K562 (cell line): ENCODE measurements around the gene INHBC. TPM values are rescaled to one million over a fixed set of nuclear protein-coding genes. Genes with fewer than 3 reads are reported as not detected.
A peak's percentile ranks its signal among the peaks of the same experiment; 100 is the strongest.

Experiments
- ATAC-seq: fragments of 200-7000 bp; cut with Tn5 transposase; 3 replicates; pipeline ENCODE4 v1.9.1; 2020; ENCODE audit warnings: moderate library complexity
- BruUV-seq: library from RNA; stranded (reverse); fragments of 400-500 nt; replicated peaks from 2 replicates; lab custom pipeline; 2021; lab: Mats Ljungman, UMichigan
- CTCF ChIA-PET: fragments of 300-600 bp; formaldehyde crosslinking; extraction: SDS; loops from one replicate; lab custom pipeline; 2021; ENCODE audit warnings: low intra/inter-chr PET ratio; lab: Yijun Ruan, JAX
- POLR2A ChIA-PET: fragments of 300-600, 350-650 bp; sonication (Branson Sonifier 250); formaldehyde crosslinking; extraction: SDS; loops from one replicate; lab custom pipeline; 2021; ENCODE audit warnings: antibody characterized with exemption, inconsistent platforms; lab: Yijun Ruan, JAX
- DNase-seq, 4 experiments: peaks; one replicate each; pipeline versions ENCODE4 v3.0.0 to v3.0.0-alpha.2; 2011 to 2018; ENCODE audit warnings: low spot score in 3 of 4, mixed read lengths in 3 of 4; ENCODE audit errors: extremely low read depth in 1 of 4
- FAIRE-seq: peaks from 2 replicates; lab custom pipeline; 2011; peaks lifted over from hg19 to GRCh38; lab: Jason Lieb, UNC
- H2AFZ ChIP-seq: 2 replicates; pipeline ENCODE4 v1.6.0; 2011; ENCODE audit warnings: low read depth, low read length, control low read depth, inconsistent platforms
- H3K27ac ChIP-seq: fragments of 200-600 bp; 3 replicates; pipeline ENCODE4 v1.8.0; 2011; ENCODE audit warnings: low read depth, mild to moderate bottlenecking, control low read depth, inconsistent platforms, low read length, moderate library complexity, mixed read lengths; ENCODE audit errors: extremely low read depth
- H3K27me3 ChIP-seq, 2 experiments: fragments of 300-600 bp in 1 of 2; 2 replicates in 1 of 2; 3 replicates in 1 of 2; pipeline versions ENCODE4 v1.6.0 to v1.8.0; 2011; ENCODE audit warnings: inconsistent platforms in 2 of 2, low read length in 2 of 2, mild to moderate bottlenecking in 1 of 2, mixed read lengths in 1 of 2, moderate library complexity in 1 of 2; ENCODE audit not compliant: control insufficient read depth in 2 of 2, insufficient read depth in 2 of 2
- H3K36me3 ChIP-seq: fragments of 300-600 bp; 3 replicates; pipeline ENCODE4 v1.8.0; 2011; ENCODE audit warnings: mild to moderate bottlenecking, low read length, inconsistent platforms; ENCODE audit not compliant: control insufficient read depth, insufficient read depth
- H3K4me1 ChIP-seq, 2 experiments: fragments of 200-600 bp in 1 of 2; replicated peaks in 1 of 2; 2 replicates in 1 of 2; 3 replicates in 1 of 2; pipeline versions ENCODE4 v1.5.1 to v1.8.0; 2011; ENCODE audit warnings: inconsistent platforms in 2 of 2, low read length in 2 of 2, mild to moderate bottlenecking in 1 of 2, mixed read lengths in 1 of 2, moderate library complexity in 1 of 2; ENCODE audit not compliant: control insufficient read depth in 2 of 2, insufficient read depth in 2 of 2
- H3K4me2 ChIP-seq: 2 replicates; pipeline ENCODE4 v1.6.1; 2011; ENCODE audit warnings: low read length, control low read depth, inconsistent platforms, mixed read lengths; ENCODE audit not compliant: insufficient read depth
- H3K4me3 ChIP-seq: fragments of 200-600 bp; sonication (generic), shearing (Covaris generic); 2 replicates; pipeline ENCODE4 v1.5.1; 2016; ENCODE audit warnings: control low read depth, inconsistent platforms
- H3K79me2 ChIP-seq: fragments of 200-600 bp; 3 replicates; pipeline ENCODE4 v1.8.0; 2011; ENCODE audit warnings: low read length, inconsistent platforms; ENCODE audit not compliant: control insufficient read depth, insufficient read depth
- H3K9ac ChIP-seq, 2 experiments: 2 replicates each; pipeline versions ENCODE4 v1.6.0 to v1.6.1; 2011; ENCODE audit warnings: low read depth in 2 of 2, low read length in 2 of 2, control low read depth in 1 of 2, inconsistent platforms in 1 of 2, mild to moderate bottlenecking in 1 of 2, mixed read lengths in 1 of 2; ENCODE audit not compliant: insufficient read depth in 1 of 2
- H3K9me1 ChIP-seq: one replicate; pipeline ENCODE4 v1.6.0; 2011; ENCODE audit warnings: inconsistent platforms, mild to moderate bottlenecking, low read length, moderate library complexity; ENCODE audit not compliant: control insufficient read depth, insufficient read depth
- H3K9me3 ChIP-seq: replicated peaks from 2 replicates; pipeline ENCODE4 v1.5.1; 2011; ENCODE audit warnings: low read depth, low read length, inconsistent platforms; ENCODE audit not compliant: control insufficient read depth, insufficient read depth
- H4K20me1 ChIP-seq: replicated peaks from 2 replicates; pipeline ENCODE4 v1.6.1; 2011; ENCODE audit warnings: low read length, inconsistent platforms, mixed read lengths; ENCODE audit not compliant: control insufficient read depth, insufficient read depth
- CBX2 ChIP-seq: fragments of 200-600 bp; sonication (generic); IDR thresholded peaks from one replicate; pipeline ENCODE4 v1.6.1; 2012; ENCODE audit warnings: mild to moderate bottlenecking, low read length, inconsistent platforms; ENCODE audit not compliant: insufficient read depth, poor library complexity, severe bottlenecking
- EHMT2 ChIP-seq: fragments of 450-650 bp; IDR thresholded peaks from 2 replicates; pipeline ENCODE4 v1.6.1; 2018; ENCODE audit warnings: antibody characterized with exemption
- ELF4 ChIP-seq: fragments of 450-650 bp; formaldehyde crosslinking; IDR thresholded peaks from 2 replicates; pipeline ENCODE4 v1.4.0; 2022; ENCODE audit warnings: missing genetic modification characterization
- EWSR1 ChIP-seq: fragments of 450-650 bp; IDR thresholded peaks from 2 replicates; pipeline ENCODE4 v1.6.1; 2018; ENCODE audit warnings: borderline replicate concordance, mild to moderate bottlenecking, low read depth, moderate library complexity; ENCODE audit not compliant: partially characterized antibody
- GATA2 ChIP-seq: sonication (generic); formaldehyde crosslinking; IDR thresholded peaks from 2 replicates; pipeline ENCODE4 v1.4.0; 2020; ENCODE audit warnings: mild to moderate bottlenecking, missing genetic modification reagents
- ILK ChIP-seq: fragments of 450-650 bp; IDR thresholded peaks from 2 replicates; pipeline ENCODE4 v1.6.1; 2016; ENCODE audit warnings: missing genetic modification characterization, low read depth, mild to moderate bottlenecking, missing compliant biosample characterization, moderate library complexity, borderline replicate concordance
- KDM1A ChIP-seq, 2 experiments: fragments of 450-650 bp; IDR thresholded peaks; 2 replicates each; pipeline ENCODE4 v1.6.1; 2016; ENCODE audit warnings: mild to moderate bottlenecking in 2 of 2
- MED1 ChIP-seq: sonication (generic); formaldehyde crosslinking; IDR thresholded peaks from 2 replicates; pipeline ENCODE4 v1.8.1; 2023; ENCODE audit warnings: missing genetic modification reagents, borderline replicate concordance
- MIER1 ChIP-seq: fragments of 450-650 bp; IDR thresholded peaks from 2 replicates; pipeline ENCODE4 v1.6.1; 2016; ENCODE audit warnings: antibody characterized with exemption, mild to moderate bottlenecking, low read depth
- PYGO2 ChIP-seq: fragments of 450-650 bp; IDR thresholded peaks from 2 replicates; pipeline ENCODE4 v1.6.1; 2016; ENCODE audit warnings: mild to moderate bottlenecking, missing genetic modification characterization, moderate library complexity, missing compliant biosample characterization
- RBM14 ChIP-seq: fragments of 200-400 bp; formaldehyde crosslinking; IDR thresholded peaks from 2 replicates; pipeline ENCODE4 v1.6.1; 2018; ENCODE audit warnings: low read depth, mild to moderate bottlenecking, low read length, moderate library complexity, borderline replicate concordance; ENCODE audit not compliant: insufficient read depth
- RBM15 ChIP-seq: fragments of 200-400 bp; formaldehyde crosslinking; IDR thresholded peaks from 2 replicates; pipeline ENCODE4 v1.6.1; 2018; ENCODE audit warnings: mild to moderate bottlenecking, low read length, moderate library complexity; ENCODE audit not compliant: insufficient read depth
- RFX7 ChIP-seq: fragments of 250-450 bp; sonication (Bioruptor Pico); IDR thresholded peaks from 2 replicates; pipeline ENCODE4 v1.5.1; 2021; ENCODE audit warnings: mild to moderate bottlenecking
- TAF9B ChIP-seq: fragments of 450-650 bp; IDR thresholded peaks from 2 replicates; pipeline ENCODE4 v1.6.1; 2018; ENCODE audit warnings: mild to moderate bottlenecking; ENCODE audit not compliant: partially characterized antibody
- ZBTB1 ChIP-seq: sonication (generic); formaldehyde crosslinking; IDR thresholded peaks from 2 replicates; pipeline ENCODE4 v1.8.1; 2023; ENCODE audit warnings: missing genetic modification reagents, low read depth, mild to moderate bottlenecking, borderline replicate concordance
- ZEB2 ChIP-seq: fragments of 450-650 bp; IDR thresholded peaks from 2 replicates; pipeline ENCODE4 v1.6.1; 2016
- ZNF23 ChIP-seq: fragments of 250-450 bp; sonication (Bioruptor Pico); IDR thresholded peaks from 2 replicates; pipeline ENCODE4 v1.4.0; 2020; ENCODE audit warnings: mild to moderate bottlenecking
- WGBS: fragments of 100-300 bp; shearing (Covaris generic); methylation state at CpG from one replicate; pipeline ENCODE4 v1.1.6; 2016; ENCODE audit warnings: low coverage, mixed read lengths; ENCODE audit not compliant: insufficient coverage; ENCODE audit errors: missing lambda C conversion rate; 5-methylcytosine and 5-hydroxymethylcytosine counted together
- in situ Hi-C: fragments of 300-500 bp; cut with MboI; formaldehyde crosslinking; loops from 4 replicates; pipeline ENCODE4 v1.15.0; 2018; ENCODE audit warnings: inconsistent platforms, mixed read lengths
- intact Hi-C: fragments of 100-400 bp; cut with micrococcal nuclease; formaldehyde crosslinking; loops from 2 replicates; pipeline ENCODE4 v1.14.2; 2022
- polyA plus RNA-seq, 8 experiments: library from polyadenylated mRNA; depleted of rRNA in 4 of 8; stranded (reverse) in 5 of 8; unstranded in 3 of 8; fragments of >200 nt; fragmentation: Nextera tagmentation in 2 of 8; fragmentation: Illumina TruSeq in 1 of 8; extraction: Ambion mirVana in 2 of 8; extraction: Trizol in 1 of 8; gene quantifications; 2 replicates each; pipeline versions ENCODE4 v1.2.1 to v1.2.3, GENCODE V29; 2011 to 2014; ENCODE audit warnings: inconsistent platforms in 1 of 8, missing spikeins in 1 of 8
- total RNA-seq, 7 experiments: library from RNA; depleted of rRNA in 6 of 7; stranded (reverse); fragments of >200 nt in 6 of 7; fragmentation: Illumina TruSeq in 2 of 7; extraction: Trizol in 2 of 7; gene quantifications; 2 replicates each; pipeline versions ENCODE4 v1.2.1 to v1.2.3, GENCODE V29; 2011 to 2021; ENCODE audit warnings: low replicate concordance in 1 of 7
- TF ChIP-seq, protein P1 (sequence below), 3 experiments: fragments of 200-800 bp in 1 of 3; fragments of 250-450 bp in 1 of 3; fragments of 450-650 bp in 1 of 3; sonication (Bioruptor Pico) in 1 of 3; sonication (Bioruptor generic) in 1 of 3; formaldehyde crosslinking in 1 of 3; IDR thresholded peaks; 2 replicates each; pipeline versions ENCODE4 v1.6.1 to v1.8.0; 2016 to 2022; ENCODE audit warnings: mild to moderate bottlenecking in 2 of 3, missing genetic modification characterization in 2 of 3, missing compliant biosample characterization in 1 of 3, moderate library complexity in 1 of 3

The INHBC gene
- total and polyA plus RNA-seq, 9 of the 15 experiments (the other 6 are each of a cell fraction or from before 2014, with no cell fraction given), result 0.07 to 0.24 (median 0.15) TPM; not detected in 4

DNA sequence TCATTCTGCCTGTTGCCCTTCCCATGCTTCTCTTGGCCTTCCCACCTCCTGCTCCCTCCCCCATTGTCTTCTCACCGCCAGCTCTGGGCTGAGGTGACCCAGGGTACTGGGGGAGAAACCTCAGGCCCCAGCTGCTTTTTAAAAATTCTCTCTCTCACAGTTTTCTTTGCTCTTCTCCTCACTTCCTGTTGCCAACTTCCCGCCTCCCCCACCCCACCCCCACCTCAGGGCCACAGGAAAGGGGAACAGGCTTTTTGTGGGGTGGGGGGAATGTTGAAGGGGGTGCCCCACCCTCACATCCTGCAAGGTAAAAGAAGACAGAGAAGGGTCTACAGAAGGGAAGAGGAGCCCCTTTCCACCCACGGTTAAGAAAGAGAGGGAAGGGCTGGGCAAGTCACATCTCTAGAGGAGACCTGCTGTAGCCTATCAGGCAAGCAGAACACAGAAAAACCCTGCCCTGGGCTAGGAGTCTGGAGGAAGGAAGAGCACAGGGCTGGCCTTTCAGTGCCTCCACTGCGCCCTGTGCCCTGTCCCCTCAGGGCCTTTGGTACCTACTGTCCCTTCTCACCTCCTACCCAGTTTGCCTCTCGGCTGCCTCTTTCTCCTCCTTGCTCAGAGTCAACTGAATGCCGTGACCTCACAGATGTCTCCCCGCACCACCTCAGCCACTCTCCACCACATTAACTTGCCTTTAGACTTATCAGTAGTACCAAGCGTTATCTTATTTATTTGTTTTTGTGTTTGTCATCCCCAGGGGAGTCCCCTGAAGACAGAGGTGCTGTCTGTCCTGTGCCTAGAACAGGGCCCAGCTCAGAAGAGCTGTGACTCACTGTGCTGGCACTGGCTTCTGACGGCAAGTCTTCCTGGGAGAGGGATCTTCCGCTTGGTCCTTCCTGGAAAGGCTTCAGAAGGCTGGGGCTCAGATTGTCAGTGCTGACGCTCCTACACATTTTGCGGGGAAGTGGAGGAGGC, 43.4 kb downstream of the INHBC start:
- no peak overlapping the region for H3K4me3 ChIP-seq
- H3K27ac ChIP-seq, result peak overlapping the region; percentile 61
- no peaks in the 10 kb centered on the region for H3K9me3 ChIP-seq
- H3K79me2 ChIP-seq, result no peaks in the 10 kb centered on the region
- H2AFZ ChIP-seq, result peak overlapping the region; percentile 93
- ChIA-PET POLR2A (interaction anchor here (0.8 kb wide), 1 partner anchor 42 kb away, joined by 5 read pairs; the partner anchor contains the start of gene DDIT3), CTCF (no interaction called here)
- no peaks in the 10 kb centered on the region for H3K36me3 ChIP-seq
- no peaks in the 10 kb centered on the region for H3K9me1 ChIP-seq
- ATAC-seq (peak; percentile 71), DNase-seq (peak; percentile 48 to 62 (median 48)), FAIRE-seq (peak; percentile 86)
- peaks cover 39 to 51% of the 10 kb centered on the region in 2 experiments for H3K4me1 ChIP-seq
- in situ Hi-C loops (no loop called here), intact Hi-C loops (no loop called here)
- no peaks in the 10 kb centered on the region for H3K27me3 ChIP-seq
- peak overlapping the region; percentile 47 to 86; a peak in 3 of 4 replicates for H3K9ac ChIP-seq
- H3K4me2 ChIP-seq, result peak overlapping the region; percentile 51
- 19% methylated on average over 10 of the region's 12 CpGs for WGBS
- no peaks in the 10 kb centered on the region for H4K20me1 ChIP-seq
- no TSS peak for BruUV-seq
- TF ChIP-seq CBX2 (no peak), EHMT2 (no peak; the same call in 1 of the 2 replicates), EWSR1 (no peak), RBM14 (no peak), PYGO2 (tag) (no peak), TAF9B (no peak), KDM1A (IDR thresholded peaks at IDR 0.05) (no peak), MIER1 (no peak), ZNF23 (CRISPR knock-in tag) (no peak), ILK (tag) (no peak), ZBTB1 (CRISPR knock-in tag) (no peak), ELF4 (CRISPR knock-in tag) (0 out of 2 replicates have a peak, but pooled peaks have one; percentile 44), RBM15 (no peak), GATA2 (no peak), RFX7 (no peak), ZEB2 (no peak), MED1 (CRISPR knock-in tag) (no peak)
- TF ChIP-seq, protein P1, sequence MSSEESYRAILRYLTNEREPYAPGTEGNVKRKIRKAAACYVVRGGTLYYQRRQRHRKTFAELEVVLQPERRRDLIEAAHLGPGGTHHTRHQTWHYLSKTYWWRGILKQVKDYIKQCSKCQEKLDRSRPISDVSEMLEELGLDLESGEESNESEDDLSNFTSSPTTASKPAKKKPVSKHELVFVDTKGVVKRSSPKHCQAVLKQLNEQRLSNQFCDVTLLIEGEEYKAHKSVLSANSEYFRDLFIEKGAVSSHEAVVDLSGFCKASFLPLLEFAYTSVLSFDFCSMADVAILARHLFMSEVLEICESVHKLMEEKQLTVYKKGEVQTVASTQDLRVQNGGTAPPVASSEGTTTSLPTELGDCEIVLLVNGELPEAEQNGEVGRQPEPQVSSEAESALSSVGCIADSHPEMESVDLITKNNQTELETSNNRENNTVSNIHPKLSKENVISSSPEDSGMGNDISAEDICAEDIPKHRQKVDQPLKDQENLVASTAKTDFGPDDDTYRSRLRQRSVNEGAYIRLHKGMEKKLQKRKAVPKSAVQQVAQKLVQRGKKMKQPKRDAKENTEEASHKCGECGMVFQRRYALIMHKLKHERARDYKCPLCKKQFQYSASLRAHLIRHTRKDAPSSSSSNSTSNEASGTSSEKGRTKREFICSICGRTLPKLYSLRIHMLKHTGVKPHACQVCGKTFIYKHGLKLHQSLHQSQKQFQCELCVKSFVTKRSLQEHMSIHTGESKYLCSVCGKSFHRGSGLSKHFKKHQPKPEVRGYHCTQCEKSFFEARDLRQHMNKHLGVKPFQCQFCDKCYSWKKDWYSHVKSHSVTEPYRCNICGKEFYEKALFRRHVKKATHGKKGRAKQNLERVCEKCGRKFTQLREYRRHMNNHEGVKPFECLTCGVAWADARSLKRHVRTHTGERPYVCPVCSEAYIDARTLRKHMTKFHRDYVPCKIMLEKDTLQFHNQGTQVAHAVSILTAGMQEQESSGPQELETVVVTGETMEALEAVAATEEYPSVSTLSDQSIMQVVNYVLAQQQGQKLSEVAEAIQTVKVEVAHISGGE (CRISPR knock-in tag; IDR thresholded peaks at IDR 0.05), result peak in 1 of 3 experiments; percentile 59; a peak in 2 of 6 replicates
